Measurements from ENCODE around the gene ANKRD11. TPM values are rescaled to one million over a fixed set of nuclear protein-coding genes. Genes with fewer than 3 reads are reported as not detected.

Gene ANKRD11
- polyA plus RNA-seq, 1 donor from 2014 or later = 32.5 TPM

GRCh38 chr16:89237733-89238132 is 252.6 kb downstream of the ANKRD11 start:
- Histone ChIP-seq H3K36me3 (ENCODE audit: insufficient read depth, low read length) (no peaks in the 10 kb centered on the region), H3F3A (ENCODE audit: insufficient read depth, low read length, poor library complexity, severe bottlenecking) (peaks cover 6% of the 10 kb centered on the region), H3K9ac (ENCODE audit: low read length) (no peak overlapping the region), H3K9me3 (ENCODE audit: low read length) (no peaks in the 10 kb centered on the region), H3K27me3 (ENCODE audit: insufficient read depth, low read depth, low read length) (no peaks in the 10 kb centered on the region), H3K9me2 (ENCODE audit: insufficient read depth, low read length) (no peaks in the 10 kb centered on the region), H2AFZ (ENCODE audit: low read depth, low read length) (no peak overlapping the region), H3K79me2 (replicated peaks; ENCODE audit: insufficient read depth, low read length) (no peaks in the 10 kb centered on the region), H4K20me1 (ENCODE audit: insufficient read depth) (no peaks in the 10 kb centered on the region), H3K4me3 (ENCODE audit: low read length) (no peak overlapping the region), H3K4me2 (ENCODE audit: low read length) (no peak overlapping the region), H3K27ac (ENCODE audit: low read length) (no peak overlapping the region)
- TF ChIP-seq REST (IDR thresholded peaks at IDR 0.05; ENCODE audit: borderline replicate concordance) (no peak), RAD21 (conservative IDR thresholded peaks at IDR 0.05) (no peak), MXI1 (conservative IDR thresholded peaks at IDR 0.05; ENCODE audit: poor library complexity, severe bottlenecking) (no peak), CTCF (IDR thresholded peaks at IDR 0.05; ENCODE audit: poor library complexity, severe bottlenecking) (no peak), EZH2 (IDR thresholded peaks at IDR 0.05; ENCODE audit: borderline replicate concordance, insufficient read depth, low read length, poor library complexity, severe bottlenecking) (no peak), SMC3 (conservative IDR thresholded peaks at IDR 0.05; ENCODE audit: poor library complexity) (no peak)

DNA sequence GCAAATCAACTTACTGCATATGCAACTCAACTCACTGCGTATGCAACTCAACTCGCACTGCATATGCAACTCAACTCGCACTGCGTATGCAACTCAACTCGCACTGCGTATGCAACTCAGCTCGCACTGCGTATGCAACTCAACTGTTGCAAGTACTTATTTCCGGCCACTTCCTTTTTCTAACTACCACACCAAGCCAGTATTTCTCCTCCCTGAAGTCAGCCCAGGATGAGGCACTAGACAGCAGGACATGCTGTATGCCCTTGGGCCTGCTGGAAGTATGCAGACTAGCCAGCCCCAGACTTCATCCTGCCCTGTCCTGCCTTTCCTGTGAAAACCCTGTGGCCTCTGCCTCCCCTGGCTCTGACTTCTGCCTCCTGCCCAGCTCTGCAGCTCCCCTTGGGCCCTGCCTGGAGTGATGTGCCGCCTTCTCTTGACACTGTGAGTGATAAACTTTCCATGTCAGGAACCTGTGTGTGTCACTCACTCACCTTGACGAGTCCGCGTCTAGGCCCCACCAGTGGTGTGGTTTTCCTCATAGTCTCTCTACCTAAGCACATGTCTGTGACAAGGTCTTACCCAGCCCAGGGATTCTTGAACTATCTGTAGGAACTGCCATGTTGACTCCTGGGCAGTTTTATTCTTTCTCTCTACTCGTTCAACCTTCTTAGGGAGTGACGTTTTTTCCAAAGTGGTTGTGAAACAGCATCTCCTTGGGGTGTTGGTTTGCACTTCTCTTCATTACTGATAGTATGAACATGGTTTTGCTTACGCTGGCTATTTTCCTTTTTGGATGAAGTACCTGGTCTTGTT is 256.5 kb downstream of the ANKRD11 start:
- Histone ChIP-seq H3K79me2 (replicated peaks; ENCODE audit: insufficient read depth, low read length) (no peaks in the 10 kb centered on the region), H2AFZ (ENCODE audit: low read depth, low read length) (no peak overlapping the region), H3K9me3 (ENCODE audit: low read length) (no peaks in the 10 kb centered on the region), H3F3A (ENCODE audit: insufficient read depth, low read length, poor library complexity, severe bottlenecking) (no peaks in the 10 kb centered on the region), H3K4me3 (ENCODE audit: low read length) (no peak overlapping the region), H3K9ac (ENCODE audit: low read length) (no peak overlapping the region), H3K27me3 (ENCODE audit: insufficient read depth, low read depth, low read length) (no peaks in the 10 kb centered on the region), H3K27ac (ENCODE audit: low read length) (no peak overlapping the region), H3K9me2 (ENCODE audit: insufficient read depth, low read length) (no peaks in the 10 kb centered on the region), H4K20me1 (ENCODE audit: insufficient read depth) (no peaks in the 10 kb centered on the region), H3K36me3 (ENCODE audit: insufficient read depth, low read length) (no peaks in the 10 kb centered on the region), H3K4me2 (ENCODE audit: low read length) (no peak overlapping the region)
- TF ChIP-seq EZH2 (IDR thresholded peaks at IDR 0.05; ENCODE audit: borderline replicate concordance, insufficient read depth, low read length, poor library complexity, severe bottlenecking) (no peak), POLR2AphosphoS5 (IDR thresholded peaks at IDR 0.05) (no peak), EP300 (conservative IDR thresholded peaks at IDR 0.05; ENCODE audit: poor library complexity, severe bottlenecking) (no peak), TAF1 (IDR thresholded peaks at IDR 0.05; ENCODE audit: low read depth) (no peak), CTCF (IDR thresholded peaks at IDR 0.05; ENCODE audit: poor library complexity, severe bottlenecking) (no peak), MXI1 (conservative IDR thresholded peaks at IDR 0.05; ENCODE audit: poor library complexity, severe bottlenecking) (no peak)
